Islet of Langerhans (tissue), 1 donor: ENCODE measurements around the gene RABL3.
"Not testable (repeated sequence)": the region's sequence is repeated elsewhere in the genome, so short reads cannot be mapped to it uniquely, and the experiment has no call there.

Experiments
- FAIRE-seq: peaks from one replicate; lab custom pipeline; 2011; peaks lifted over from hg19 to GRCh38; lab: Jason Lieb, UNC

RABL3 gene

GRCh38 chr3:120682095-120682681, 60.1 kb downstream of the RABL3 start, which contains the start of gene HGD:
TSS of gene HGD (minus strand) at chr3:120682239. CDS start at chr3:120682111, 128 bp downstream.
- peak; percentile 90 for FAIRE-seq

DNA sequence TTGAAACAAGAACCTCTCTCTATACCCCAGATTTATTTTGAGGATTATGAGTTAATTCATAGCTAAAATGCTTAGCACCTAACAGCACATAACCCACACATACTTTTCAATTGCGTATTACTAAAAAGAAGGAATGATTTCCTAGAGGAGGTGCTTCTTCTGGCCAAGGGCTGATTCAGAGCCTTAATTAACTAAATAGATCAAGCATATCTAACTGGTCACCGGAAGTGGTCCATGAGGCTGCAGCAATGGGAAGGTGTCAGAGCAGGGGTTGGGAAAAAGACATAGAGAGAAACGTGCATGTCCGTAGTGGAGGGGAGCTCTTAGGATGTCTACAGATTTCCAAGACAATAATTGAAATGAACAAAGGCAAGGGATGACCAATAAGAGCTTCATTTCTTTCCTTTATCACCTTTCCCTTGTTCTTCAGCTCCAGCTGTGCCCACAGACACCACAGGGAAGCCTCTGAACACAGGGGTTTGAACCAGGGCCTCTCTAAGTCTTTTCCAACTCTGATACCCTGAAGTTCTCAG, 60.7 kb downstream of the RABL3 start:
- FAIRE-seq = no peak

DNA sequence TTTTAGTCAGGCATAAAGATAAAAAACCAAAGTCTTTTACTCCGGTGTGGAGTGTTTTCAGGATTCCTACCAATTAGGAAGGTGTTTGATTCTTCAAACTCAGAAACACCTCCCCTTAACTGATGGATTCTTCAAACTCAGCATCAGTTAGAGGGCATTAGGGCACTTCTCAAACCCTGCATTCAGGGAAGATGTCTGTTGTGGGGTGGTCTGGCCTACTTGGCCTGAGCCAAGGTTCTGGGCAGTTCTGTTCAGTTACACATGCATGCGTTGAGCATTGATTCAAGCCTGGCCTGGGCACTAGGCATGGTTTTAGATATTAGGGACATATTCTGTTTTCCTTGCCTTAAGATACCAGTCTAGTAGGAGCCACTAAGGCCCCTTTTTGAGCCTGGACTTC, 61.3 kb downstream of the RABL3 start:
- FAIRE-seq = no peak

DNA sequence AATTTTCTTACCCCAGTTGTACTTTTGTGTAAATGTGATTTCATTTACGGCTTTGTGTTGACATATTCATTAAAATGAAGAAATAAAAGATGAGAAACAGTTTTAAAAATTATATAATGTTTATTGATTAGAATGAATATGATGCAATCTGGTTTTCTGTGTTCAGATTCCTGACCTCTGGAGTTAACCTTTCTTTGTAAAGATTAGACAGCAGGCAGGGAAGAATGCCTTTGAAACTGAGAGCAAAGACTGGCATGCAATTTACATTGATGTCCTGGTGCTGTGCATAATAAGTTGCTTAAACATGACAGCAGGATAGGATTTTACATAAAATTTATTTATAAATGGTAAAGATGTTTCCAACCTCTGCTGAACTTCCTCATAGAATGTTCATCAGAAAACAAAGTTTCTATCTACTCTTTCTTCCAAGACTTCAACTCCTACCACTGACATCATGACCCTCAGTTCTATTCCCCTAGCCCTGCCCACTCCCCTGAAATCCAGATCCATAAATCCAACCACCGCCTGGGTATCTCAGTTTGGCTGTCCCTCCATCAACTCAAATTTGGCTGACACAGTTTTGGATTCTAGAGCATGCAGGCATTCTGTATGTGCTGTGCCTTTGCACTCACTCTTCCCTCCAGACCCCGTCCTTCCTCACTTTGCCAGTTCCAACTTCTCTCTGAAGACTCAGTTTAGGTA, 62.0 kb downstream of the RABL3 start:
- FAIRE-seq = no peak

GRCh38 chr3:120678984-120679383, 63.3 kb downstream of the RABL3 start:
- FAIRE-seq = peak; percentile 69

DNA sequence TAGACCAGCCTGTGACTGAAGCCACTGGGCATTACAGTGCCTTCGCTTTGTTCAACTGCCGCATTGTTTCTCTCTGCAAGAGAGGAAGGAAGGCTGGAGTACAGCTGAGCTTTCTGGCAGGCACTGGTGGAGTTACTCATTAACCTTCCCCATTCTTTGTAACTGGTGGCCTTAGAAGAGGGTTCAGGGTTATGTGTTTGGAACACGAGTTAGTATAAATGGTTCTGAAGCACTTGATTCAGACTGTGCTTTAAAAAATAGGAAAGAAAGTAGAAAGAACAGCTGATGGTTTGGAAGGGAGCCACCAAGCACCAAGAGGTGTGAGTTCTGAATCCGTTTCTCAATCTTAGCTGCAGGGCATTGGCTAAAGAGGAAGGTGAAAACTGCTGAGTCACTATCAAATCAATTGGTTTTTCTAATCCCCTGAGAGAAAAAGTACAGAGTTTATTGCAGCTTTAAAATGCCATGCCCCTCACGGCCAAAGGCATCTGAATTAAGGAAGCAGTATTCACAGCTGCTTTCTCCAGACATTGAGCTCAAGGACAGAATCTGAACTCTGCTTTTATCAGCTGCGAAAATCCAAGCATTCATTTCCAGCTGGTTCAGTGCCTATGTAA, 63.9 kb downstream of the RABL3 start:
- FAIRE-seq = peak; percentile 76

- not testable (repeated sequence) for FAIRE-seq
Measured at GRCh38 chr3:120677193-120677592, 65.1 kb downstream of the RABL3 start.

DNA sequence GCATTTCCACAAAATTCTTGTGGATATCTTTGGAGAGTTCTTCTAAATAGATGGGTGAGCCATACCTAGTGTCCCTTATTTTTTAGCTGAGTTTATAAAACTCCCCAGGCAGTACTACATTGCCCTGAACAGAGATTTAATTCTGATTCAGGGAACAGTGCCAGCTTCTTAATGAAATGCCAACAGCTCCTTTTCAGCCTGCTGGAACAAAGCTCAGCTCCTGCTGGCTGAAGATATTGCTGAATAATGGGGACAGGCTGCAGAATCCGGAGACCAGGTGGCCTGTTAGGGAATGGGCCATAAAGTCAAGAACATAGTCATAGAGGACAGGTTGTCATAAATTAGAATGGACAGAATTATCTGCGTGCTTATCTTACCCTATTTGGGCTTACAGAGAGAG, 69.2 kb downstream of the RABL3 start:
- no peak for FAIRE-seq

DNA sequence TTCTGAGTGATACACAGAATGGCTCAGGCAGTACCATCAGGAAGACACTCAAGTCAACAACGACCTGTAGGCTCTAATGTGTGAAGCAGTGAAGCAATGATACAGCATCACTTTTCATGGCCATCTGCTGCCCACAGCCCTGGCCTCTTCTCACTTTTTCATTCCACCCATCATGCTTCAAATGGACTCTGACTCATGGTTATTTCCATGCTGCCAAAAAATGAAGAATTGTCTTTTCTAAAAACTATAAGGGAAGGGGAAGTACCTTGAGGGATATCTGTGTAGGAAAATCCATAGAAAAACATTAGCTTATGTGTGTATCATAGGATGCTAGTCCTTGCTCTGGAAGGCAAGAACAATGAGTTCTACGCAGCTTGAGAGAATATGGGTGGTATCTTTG, 71.7 kb downstream of the RABL3 start:
- FAIRE-seq = no peak

GRCh38 chr3:120664926-120665325, 77.4 kb downstream of the RABL3 start:
- FAIRE-seq = no peak

GRCh38 chr3:120661945-120662344, 80.4 kb downstream of the RABL3 start:
- no peak for FAIRE-seq

GRCh38 chr3:120661106-120661905, 81.0 kb downstream of the RABL3 start:
- no peak for FAIRE-seq

GRCh38 chr3:120659834-120660233, 82.5 kb downstream of the RABL3 start:
- FAIRE-seq = no peak

DNA sequence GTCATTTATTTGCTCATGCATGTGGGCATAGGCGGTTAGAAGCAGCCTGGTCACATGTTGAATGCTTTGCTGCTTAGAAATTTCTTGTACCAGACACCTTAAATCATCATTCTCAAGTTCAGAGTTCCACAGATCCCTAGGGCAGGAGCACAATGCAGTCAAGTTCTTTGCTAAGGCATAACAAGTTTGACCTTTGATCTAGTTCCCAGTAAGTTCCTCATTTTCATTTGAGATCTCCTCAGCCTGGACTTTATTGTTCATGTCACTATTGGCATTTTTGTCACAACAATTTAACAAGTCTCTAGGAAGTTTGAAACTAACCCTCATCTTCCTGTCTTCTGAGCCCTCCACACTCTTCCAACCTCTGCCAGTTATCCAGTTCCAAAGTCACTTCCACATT, 83.0 kb downstream of the RABL3 start:
- FAIRE-seq = no peak

DNA sequence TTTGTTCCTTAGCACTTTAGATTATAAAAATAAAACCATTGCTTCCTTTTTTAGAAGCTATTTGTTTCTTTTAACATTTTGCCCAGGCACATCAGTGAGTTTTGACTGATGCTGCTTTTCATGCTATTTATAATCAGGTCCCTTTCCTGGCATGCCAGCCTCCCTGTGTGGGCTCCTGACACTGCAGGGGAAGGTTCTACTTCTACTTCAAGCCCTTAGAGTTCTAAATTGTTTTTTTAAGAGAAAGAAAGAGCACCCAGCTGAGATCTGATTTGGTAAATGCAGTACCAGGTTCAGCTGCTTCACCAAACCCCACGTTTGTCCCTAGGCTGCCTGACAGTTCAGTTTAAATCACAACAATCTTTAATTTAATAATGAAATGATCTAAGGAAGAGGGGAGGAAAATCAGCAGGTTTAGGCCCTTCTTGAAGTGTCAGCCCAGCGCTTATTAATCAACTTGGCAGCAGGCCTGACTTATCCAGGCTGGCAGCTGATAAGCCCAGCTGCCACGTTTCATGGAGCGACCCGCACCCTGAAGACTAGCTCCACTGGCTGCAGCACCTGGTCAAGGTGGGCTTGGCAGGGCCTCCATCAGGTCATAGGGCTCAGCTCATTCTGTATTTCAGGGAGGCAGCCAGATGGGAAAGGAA, 89.3 kb downstream of the RABL3 start:
- FAIRE-seq = no peak

DNA sequence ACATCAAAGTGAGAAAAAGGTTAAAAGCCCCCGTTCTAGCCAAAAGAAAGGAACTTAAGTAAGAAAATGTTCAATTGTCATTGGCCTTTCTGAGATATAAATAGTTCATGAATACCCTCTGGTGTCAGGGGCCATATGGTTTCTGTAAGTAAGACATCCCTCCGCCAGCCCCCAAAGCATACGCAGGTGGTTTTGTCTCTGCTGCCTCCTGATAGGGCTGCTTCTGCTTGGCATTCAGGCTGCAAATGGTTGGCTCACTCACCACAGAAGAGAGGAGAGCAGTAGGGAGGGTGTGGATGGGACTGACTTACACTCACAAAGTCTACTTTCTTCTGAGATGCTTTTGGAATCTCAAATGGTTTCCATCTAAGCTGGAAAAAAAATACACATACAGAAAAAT, 90.0 kb downstream of the RABL3 start:
- no peak for FAIRE-seq

DNA sequence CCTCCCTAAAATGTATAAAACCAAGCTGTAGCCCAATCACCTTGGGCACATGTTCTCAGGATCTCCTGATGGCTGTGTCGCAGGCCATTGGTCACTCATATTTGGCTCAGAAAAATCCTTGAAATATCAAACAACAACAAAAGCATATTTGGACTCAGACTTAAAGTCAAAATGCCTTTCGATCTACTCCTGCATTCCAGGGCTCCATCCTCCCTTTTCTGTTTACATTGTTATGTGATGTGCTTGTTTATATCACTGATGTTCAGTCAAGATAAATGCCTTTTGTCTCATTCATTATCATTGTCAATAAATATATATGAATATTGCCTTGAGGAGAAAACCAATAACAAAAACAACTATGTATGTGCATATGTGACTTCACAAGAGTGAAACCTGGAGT, 92.0 kb downstream of the RABL3 start:
- FAIRE-seq = no peak

DNA sequence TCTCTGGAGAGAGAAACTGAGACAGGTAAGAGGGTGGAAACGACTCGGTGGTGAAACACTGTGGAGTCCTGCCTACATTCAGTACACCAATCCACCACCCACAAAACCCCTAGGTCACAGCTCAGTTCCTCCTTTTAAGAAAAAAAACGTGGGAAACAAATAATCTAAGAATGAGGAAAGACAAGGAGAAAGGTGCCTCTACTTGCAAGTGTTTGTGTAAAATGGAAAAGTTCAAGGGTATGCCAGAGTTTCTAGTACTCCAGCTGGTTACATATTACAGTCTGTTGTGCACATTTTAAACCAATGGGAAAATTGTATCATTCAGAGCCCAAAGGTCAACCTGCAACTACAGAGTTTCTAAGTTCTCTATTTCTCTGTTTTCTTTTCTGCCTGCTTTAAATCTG, 92.5 kb downstream of the RABL3 start:
- no peak for FAIRE-seq

- no peak for FAIRE-seq
Measured at GRCh38 chr3:120648290-120648689, 94.0 kb downstream of the RABL3 start.

DNA sequence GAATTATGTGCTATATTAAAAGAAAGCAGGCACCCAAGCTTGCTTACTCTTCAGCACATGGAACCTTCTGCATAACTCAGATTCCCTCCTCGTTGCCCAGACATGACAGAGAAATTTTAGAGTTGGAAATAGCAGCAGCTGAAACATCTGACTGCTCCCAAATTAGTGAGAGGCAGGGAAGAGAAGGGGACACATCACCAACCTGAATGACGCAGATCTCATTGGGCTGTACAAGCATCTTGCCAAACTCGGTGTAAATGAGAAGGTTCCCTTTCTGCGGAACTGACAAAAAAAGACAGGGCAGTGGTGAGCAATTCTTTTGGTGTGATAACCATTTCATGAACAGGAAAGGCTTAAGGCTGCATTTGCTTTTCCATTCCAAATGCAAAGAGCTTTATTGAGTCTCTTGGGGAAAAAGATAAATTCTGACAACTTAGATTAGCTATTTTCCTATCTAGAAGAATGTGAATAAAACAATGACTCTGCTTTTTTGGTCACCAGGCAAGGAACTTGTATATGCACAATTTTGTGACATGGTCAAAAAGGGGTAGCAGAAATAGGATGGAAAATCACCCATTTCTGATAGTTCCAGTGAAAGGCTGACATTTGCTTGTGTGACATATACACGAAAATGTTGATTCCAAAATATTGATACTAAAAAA, 95.4 kb downstream of the RABL3 start:
- FAIRE-seq = no peak

GRCh38 chr3:120645083-120645845, 97.1 kb downstream of the RABL3 start:
- FAIRE-seq = no peak
